Activated T-cell treated with anti-CD3 and anti-CD28 coated beads for 1 hour (primary cell): ENCODE measurements around the gene TRIM44.
"Not testable (repeated sequence)": the region's sequence is repeated elsewhere in the genome, so short reads cannot be mapped to it uniquely, and the experiment has no call there.

Experiments
- DNase-seq: peaks from one replicate; pipeline ENCODE4 v3.0.0-alpha.2; 2020; ENCODE audit warnings: low read depth

Gene TRIM44

DNA sequence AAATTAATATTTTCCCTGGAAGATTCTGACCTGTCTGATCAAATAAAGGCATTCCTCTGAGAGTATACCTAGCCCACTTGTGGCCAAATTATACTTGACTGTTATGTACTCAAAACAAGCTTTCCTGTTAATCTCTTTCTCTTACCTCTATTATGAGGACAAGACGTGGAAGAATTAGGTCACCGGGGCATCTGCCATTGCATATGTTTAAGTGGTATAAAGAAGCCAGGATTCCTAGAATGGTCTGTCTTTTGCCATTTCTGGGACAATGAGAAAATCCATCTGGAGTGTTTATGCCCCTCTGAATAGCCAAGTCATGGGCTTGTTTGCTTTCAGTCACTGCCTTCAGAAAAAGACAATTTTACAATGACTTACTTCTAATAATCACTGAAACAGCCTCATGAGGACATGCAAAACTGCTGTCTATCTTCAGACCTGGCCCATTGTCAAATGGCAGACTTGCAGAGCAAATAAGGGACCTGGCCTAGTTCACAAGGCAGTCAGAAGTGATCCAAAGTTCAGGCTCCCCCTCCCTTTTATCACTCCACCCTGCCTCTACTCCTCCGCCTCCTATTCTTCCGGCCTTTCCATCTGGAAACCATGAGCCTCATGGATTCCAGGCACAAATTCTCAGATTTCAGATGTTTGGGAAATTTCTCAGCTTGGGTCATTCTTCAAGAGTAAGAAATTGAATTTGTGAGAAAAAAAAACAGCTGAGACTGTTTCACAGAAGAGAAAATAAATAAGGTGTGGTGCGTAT is 153.2 kb downstream of the TRIM44 start:
- no peak for DNase-seq

DNA sequence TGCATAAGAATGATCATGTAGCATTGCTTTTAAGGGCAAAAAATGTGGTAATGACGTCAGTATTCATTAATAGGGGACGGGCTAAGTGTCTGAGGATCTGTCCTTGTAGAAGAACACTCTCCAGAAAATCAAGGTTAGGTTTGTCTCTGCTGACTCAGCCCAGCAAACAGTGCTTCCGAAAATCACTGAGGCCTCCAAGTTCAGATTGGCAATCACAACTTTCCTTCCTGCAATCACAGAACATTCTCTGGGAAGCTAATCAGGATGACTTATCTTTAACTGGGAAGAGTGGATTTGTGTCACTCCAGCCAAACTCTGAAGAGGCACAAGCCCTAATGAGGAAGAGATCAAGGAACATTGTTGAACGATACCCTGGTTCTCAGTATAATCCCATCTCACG is 158.0 kb downstream of the TRIM44 start:
- DNase-seq = no peak

DNA sequence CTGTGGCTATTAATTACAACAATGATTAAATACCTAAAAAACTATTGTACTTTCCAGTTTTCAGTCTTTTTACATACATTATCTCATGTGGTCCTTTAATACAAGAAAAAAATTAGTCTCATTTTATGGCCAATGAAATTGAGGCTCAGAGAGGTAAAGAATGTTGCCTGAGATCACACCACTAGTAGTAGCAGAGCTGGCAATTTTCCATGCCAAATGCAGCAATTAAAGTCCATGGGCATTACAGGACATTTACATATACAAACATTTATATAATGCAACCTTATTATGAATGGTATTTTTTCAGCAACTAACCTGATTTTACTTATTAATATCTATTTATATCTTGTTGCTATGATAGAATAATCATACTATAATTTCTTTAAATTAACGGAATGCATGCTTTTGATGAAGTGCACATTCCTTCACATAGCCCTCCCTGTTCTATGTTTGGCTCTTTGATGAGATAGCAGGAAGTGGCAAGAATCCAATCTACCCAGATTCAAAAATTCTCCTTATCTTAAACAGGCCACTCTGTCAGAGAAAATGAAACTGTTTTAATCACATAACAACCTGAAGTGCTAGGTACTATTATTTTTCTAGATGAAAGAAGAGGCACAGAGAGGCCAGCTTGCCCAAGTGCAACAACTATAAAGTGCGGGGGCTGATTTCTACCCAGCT is 160.4 kb downstream of the TRIM44 start:
- no peak for DNase-seq

GRCh38 chr11:35823742-35824298 is 161.2 kb downstream of the TRIM44 start:
- no peak for DNase-seq

DNA sequence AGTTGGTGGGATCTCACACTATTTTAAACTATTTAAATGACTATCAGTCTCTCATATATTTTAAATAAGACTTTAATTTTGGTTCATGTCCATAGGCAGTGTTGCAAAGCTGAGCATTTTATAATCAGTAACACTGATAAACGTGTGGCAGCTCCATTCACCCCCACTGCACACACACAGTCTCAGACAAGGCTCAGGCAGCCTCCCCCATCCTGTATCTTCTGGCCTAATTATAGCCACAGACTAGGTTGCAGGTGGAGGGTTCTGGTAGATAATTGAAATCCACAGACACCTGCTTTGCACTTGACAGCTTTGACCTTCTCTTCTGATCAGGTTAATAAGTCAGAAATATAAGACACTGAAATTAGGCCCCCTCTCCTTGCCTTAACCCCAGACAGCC is 162.8 kb downstream of the TRIM44 start:
- no peak for DNase-seq

DNA sequence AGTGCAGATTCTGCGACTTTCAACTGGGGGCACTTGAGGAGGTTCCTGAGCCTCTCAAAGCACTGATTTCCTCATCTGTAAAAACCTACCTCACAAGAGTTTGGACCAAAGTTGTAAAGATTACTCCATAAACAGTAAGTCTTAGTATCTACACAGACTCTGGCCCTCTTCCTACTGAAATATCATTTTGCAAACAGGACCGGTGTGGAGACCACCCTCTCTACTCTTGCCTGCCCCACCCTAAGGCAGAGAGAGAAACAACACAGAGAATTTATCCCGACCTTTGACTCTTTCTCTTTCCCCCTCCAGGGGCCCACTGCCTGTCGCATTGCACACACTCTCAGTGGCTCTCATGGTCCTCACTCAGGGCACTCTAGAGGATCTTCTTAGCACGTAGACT is 163.4 kb downstream of the TRIM44 start:
- DNase-seq = no peak

GRCh38 chr11:35826949-35827348 is 164.4 kb downstream of the TRIM44 start:
- DNase-seq = no peak

DNA sequence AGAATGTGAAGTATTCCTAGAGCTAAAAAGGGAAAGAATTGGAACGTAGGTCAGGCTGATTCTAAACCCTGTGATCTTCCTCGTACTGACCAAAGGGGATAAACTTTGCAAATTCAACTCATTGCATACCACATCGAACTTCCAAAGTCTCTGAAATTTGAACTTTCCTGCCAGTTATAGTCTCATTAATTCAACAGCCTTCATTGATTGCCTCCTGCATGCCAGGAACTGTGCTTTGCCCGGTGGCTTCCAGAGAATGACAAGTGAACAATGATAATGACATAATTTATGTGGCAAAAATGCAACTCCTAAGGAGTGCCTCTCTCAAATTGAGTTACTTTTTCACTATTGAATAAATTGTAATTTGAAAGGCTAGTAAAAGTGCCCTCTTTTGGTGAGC is 173.6 kb downstream of the TRIM44 start:
- DNase-seq = no peak

GRCh38 chr11:35838071-35838470 is 175.5 kb downstream of the TRIM44 start:
- no peak for DNase-seq

GRCh38 chr11:35838697-35839367 is 176.3 kb downstream of the TRIM44 start:
- not testable (repeated sequence) for DNase-seq

DNA sequence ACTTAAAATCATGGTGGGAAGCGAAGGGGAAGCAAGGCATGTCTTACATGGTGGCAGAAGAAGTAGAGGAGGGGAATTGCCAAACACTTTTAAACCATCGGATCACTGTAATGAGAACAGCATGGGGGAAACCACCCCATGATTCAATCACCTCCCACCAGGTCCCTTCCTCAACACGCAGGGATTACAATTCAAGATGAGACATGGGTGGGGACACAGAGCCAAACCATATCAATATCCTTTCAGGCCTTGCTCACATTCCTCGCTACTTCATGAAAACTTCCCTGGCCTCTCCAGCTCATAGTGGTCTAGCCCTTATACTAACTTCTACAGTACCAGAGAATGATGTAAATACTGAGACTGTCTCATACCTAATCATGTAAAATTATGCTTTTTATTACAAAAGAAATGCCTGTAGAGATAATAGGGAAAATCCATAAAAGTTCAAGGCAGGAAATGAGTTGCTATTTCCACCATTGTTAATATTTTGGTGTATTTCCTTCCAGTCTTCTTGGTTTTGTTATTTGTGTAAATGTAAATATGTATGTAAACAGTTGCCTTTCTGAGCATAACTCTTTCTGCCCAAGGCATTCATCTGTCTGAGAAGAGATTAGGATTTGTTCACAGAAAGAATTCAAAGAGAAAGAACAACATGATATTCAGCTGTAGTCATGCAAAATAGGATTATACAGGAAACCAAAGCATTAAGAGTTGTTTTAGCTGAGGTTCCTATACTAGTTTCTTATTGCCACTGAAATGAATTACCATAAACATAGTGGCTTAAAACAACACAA is 177.0 kb downstream of the TRIM44 start:
- DNase-seq = no peak

GRCh38 chr11:35841733-35842132 is 179.2 kb downstream of the TRIM44 start:
- no peak for DNase-seq

DNA sequence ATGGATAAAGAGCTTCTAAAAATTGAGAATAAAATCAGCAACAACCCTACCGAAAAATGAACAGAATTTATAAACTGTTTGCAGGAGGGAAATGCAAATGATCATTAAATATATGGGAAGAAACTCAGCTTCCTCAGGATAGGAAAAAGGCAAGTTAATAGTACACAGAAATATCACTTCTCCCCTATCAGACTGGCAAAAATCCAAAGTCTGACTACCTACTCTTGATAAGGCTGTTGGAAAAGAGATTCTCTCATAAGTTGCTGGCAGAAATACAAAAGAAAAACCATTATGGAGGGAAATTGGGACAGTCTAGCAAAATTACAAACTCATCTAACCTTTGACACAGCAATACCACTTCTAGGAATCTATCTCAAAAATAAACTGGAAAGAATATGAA is 180.4 kb downstream of the TRIM44 start:
- DNase-seq = no peak

DNA sequence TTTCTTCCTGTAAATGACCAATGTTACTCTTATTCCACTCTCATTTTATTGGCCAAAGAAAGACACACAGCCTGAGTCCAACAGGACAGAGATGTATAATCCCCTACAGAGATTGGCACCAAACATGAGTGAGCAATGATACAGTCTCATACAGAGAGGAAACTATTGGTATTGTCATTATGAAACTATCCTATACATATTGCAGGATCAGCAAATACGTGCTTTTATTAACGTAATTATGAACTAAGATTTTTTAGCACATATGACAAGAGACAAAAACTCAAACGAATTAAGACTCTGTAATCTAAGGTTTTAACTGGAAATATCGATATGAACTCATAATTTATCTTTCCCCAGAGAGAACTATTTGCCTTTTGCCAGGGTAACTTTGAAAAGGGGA is 182.0 kb downstream of the TRIM44 start:
- no peak for DNase-seq

- DNase-seq = no peak
Observed at GRCh38 chr11:35845860-35846259, 183.3 kb downstream of the TRIM44 start.

GRCh38 chr11:35846874-35847273 is 184.3 kb downstream of the TRIM44 start:
- no peak for DNase-seq

DNA sequence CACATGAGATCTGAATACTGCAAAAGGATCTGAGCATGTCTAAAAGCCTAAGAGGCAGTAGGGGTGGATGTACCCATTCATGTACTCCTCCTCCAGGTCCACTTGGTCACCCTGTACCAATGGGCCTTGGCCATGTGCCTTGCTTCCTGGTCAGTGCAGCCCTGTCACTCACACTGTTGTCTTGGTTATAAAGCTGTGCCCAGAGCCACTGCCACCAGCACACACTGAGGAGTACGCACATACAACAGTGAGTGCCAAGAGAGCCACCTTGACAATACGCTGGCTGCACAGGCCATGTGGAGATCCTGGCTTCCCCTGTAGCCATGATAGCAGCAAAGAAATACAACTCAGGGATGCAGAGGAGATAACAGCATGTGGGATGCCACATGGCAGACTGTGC is 184.9 kb downstream of the TRIM44 start:
- DNase-seq = no peak

DNA sequence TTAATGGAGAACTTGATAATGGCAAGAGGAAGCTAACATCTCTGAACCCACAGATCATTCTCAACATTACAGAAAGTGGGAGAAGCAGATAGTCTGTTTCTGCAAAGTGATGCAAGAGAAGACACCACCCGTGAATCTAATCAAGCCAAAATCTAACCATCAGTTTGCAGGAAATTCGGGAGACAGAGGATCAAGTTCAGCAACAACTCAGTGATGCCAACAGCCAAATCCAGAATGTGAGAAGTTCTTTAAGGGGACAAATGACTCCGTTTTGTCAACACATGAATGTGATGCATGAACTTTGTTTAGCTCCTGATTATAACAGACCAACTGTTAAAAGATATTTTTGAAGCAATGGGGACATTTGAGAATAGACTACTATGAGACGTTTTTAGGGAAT is 186.0 kb downstream of the TRIM44 start:
- DNase-seq = no peak

- DNase-seq = no peak
Observed at GRCh38 chr11:35850191-35850590, 187.6 kb downstream of the TRIM44 start.

DNA sequence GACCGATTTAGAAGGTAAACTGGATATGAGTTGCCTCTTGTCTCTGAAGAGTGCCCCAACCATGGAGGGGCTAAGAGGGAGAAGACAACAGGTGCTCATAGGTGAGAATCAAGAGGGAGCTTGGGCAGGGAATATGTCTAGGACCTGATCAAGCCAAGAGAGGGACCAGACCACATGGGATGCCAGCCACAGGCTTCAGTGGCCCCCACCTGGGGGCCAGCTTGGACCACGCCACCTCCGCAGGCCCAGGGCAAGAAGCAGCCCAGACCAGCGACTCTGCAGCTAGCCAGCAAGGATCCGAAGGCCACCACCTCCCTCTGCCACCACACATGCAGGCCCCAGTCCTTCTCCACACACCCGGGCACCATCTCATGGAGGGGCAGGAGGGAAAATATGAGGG is 188.8 kb downstream of the TRIM44 start:
- DNase-seq = no peak

- no peak for DNase-seq
Observed at GRCh38 chr11:35852056-35852455, 189.5 kb downstream of the TRIM44 start.

DNA sequence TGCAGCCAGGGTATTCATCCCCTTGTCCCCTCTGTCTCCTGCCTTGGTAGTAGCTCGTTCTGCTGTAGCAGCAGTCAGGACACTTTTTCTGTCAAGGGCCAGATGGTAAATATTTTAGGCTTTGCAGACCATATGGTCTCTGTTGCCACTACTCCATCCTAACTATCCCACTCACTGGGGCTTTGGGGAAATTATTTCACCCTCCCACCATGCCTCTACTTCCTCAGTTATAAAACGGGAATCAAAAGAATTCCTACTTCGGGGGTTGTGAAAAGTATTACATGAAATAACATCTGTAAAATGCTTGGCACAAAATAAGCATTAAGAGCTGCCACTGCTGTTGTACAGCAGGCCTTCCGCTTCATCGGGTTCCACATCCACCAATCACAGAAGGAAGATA is 191.4 kb downstream of the TRIM44 start:
- no peak for DNase-seq
